Osteocyte (in vitro differentiated cells): ENCODE measurements around the gene CXCR1. TPM values are rescaled to one million over a fixed set of nuclear protein-coding genes. Genes with fewer than 3 reads are reported as not detected.
"Not testable (repeated sequence)": the region's sequence is repeated elsewhere in the genome, so short reads cannot be mapped to it uniquely, and the experiment has no call there.

Experiments
- DNase-seq: peaks from one replicate; pipeline ENCODE4 v3.0.0; 2021; ENCODE audit warnings: mixed read lengths; ENCODE audit not compliant: unreplicated experiment; ENCODE audit errors: extremely low spot score
- H3K27ac Mint-ChIP-seq: one replicate; pipeline ENCODE4 v1.8.0; 2021; ENCODE audit warnings: mild to moderate bottlenecking, mixed read lengths; ENCODE audit not compliant: unreplicated experiment
- H3K27me3 Mint-ChIP-seq: one replicate; pipeline ENCODE4 v1.8.0; 2021; ENCODE audit warnings: mixed read lengths; ENCODE audit not compliant: unreplicated experiment
- H3K36me3 Mint-ChIP-seq: one replicate; pipeline ENCODE4 v1.8.0; 2021; ENCODE audit warnings: mixed read lengths; ENCODE audit not compliant: unreplicated experiment
- H3K4me1 Mint-ChIP-seq: one replicate; pipeline ENCODE4 v1.8.0; 2021; ENCODE audit warnings: mixed read lengths; ENCODE audit not compliant: unreplicated experiment
- H3K4me3 Mint-ChIP-seq: one replicate; pipeline ENCODE4 v1.8.0; 2021; ENCODE audit warnings: mild to moderate bottlenecking, moderate library complexity, mixed read lengths; ENCODE audit not compliant: unreplicated experiment
- H3K9me3 Mint-ChIP-seq: one replicate; pipeline ENCODE4 v1.8.0; 2021; ENCODE audit warnings: mixed read lengths; ENCODE audit not compliant: unreplicated experiment
- CTCF ChIP-seq: fragments of 200-600 bp; sonication (generic); IDR thresholded peaks from 2 replicates; pipeline ENCODE4 v1.5.0; 2021; ENCODE audit warnings: antibody characterized with exemption, mild to moderate bottlenecking, moderate library complexity
- total RNA-seq: library from RNA; stranded (reverse); gene quantifications from 2 replicates; pipeline ENCODE4 v1.2.1, GENCODE V29; 2021

Gene CXCR1
- total RNA-seq, 1 donor from 2014 or later = not detected

DNA sequence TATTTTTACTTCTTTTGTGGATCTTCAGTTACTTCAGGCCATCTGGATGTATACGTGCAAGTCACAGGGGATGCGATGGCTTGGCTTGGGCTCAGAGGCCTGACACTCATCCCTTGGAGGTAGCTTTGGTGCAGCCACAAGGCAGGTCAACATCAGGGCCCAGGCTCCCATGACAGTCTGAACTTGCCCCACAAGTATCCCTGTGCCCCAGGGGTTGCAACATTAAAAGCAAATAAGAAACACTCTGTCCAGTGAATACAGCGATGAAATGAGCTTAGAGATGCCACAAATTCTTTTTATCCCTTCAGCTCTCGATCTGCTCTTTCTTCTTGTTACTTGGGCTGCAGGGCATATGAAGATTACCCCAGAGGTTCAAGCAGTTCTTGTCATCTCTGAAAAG is 13.0 kb upstream of the CXCR1 start:
- Mint-ChIP-seq H3K4me1 (no peaks in the 10 kb centered on the region), H3K36me3 (no peaks in the 10 kb centered on the region), H3K4me3 (no peak overlapping the region), H3K27me3 (peaks cover 29% of the 10 kb centered on the region), H3K27ac (no peak overlapping the region), H3K9me3 (no peaks in the 10 kb centered on the region)
- DNase-seq = no peak
- no peak for TF ChIP-seq CTCF

DNA sequence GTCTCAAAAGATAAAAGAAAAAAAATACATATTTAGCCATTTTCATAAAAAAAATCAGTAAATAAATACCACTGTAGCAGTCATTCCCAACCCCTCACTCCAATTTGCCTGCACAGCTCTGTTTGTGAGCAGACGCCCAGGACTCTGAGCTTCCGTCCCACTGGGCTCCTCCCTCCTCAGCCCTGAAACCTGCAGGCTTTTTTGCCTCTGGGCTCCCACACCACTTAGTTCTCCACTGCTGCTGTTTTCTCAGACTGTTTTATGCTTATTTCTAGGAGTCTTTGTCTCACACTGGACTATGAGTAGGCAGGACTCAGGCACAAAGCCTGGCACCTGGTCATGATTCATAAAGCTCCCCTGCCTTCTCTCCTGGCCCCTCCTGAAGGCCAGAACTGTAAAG is 6.1 kb upstream of the CXCR1 start:
- H3K36me3 Mint-ChIP-seq = no peaks in the 10 kb centered on the region
- peaks cover 37% of the 10 kb centered on the region for H3K27me3 Mint-ChIP-seq
- DNase-seq = no peak
- no peak overlapping the region for H3K27ac Mint-ChIP-seq
- no peak for TF ChIP-seq CTCF
- no peaks in the 10 kb centered on the region for H3K9me3 Mint-ChIP-seq
- no peak overlapping the region for H3K4me3 Mint-ChIP-seq
- no peaks in the 10 kb centered on the region for H3K4me1 Mint-ChIP-seq

DNA sequence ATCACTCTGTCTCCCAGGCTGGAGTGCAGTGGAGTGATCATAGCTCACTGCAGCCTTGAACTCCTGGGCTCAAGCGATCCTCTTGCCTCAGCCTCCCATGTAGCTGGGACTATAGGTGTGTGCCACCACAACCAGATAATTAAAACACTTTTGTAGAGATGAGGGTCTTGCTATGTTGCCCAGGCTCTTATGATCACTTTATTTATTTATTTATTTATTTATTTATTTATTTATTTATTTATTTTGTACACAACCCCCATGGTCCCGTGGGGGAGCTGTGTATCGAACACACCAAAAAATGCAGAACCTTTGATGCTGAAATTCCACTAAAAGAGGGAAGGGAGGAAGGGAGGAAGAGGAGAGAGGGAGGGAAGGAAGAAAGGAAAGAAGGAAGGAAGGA is 5.0 kb upstream of the CXCR1 start:
- H3K9me3 Mint-ChIP-seq, H3K27ac Mint-ChIP-seq, DNase-seq, H3K4me3 Mint-ChIP-seq, H3K4me1 Mint-ChIP-seq, H3K36me3 Mint-ChIP-seq: not testable (repeated sequence)
- H3K27me3 Mint-ChIP-seq = peaks cover 44% of the 10 kb centered on the region

DNA sequence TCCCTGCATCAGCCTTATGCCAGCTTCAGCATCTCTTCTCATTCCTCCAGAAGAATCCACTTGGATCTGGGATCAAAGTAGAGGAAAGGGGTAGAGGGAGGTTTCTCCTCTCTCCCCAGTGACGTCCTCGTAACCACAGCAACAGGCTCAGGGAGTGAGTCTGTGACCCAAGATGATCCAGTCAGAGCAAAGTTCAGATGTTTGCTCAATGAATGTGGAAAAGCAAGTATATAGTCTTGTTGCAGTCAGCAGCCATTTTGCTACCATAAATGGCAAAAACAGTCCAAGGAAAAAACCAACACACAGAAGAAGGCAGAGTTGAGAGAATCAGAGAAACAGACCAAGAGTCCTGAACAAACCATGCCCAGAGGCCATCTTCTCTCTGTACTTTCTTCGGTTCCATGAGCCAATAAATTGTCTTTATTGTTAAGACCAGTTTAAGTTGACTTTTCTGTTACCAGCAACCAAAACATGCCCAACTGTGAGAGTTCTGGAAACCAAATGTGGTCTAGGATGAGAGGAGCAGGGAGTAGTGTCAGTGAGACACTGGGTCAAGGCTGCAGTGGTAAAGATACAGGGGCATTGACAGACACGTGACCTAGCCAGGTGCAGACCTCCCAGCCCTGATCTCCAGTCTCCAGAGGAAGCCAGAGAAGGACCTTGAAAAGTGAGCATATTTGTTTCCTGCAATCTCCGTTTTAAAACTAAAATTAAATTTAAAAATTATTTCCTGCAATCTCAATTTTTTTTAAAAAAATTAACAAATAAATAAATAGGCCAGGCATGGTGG is 3.2 kb upstream of the CXCR1 start:
- Mint-ChIP-seq H3K4me3 (no peak overlapping the region), H3K4me1 (no peaks in the 10 kb centered on the region), H3K27me3 (peaks cover 56% of the 10 kb centered on the region), H3K9me3 (no peaks in the 10 kb centered on the region), H3K27ac (no peak overlapping the region), H3K36me3 (peaks cover 2% of the 10 kb centered on the region)
- no peak for DNase-seq
- TF ChIP-seq CTCF = no peak

- peak; percentile 61 for TF ChIP-seq CTCF
- H3K27ac Mint-ChIP-seq = no peak overlapping the region
- no peak for DNase-seq
Observed at GRCh38 chr2:218168635-218169462, 2.1 kb upstream of the CXCR1 start.

More at GRCh38 chr2:218168635-218169462, 2.1 kb upstream of the CXCR1 start:
- H3K9me3 Mint-ChIP-seq = no peaks in the 10 kb centered on the region
- peaks cover 66% of the 10 kb centered on the region for H3K27me3 Mint-ChIP-seq
- no peaks in the 10 kb centered on the region for H3K4me1 Mint-ChIP-seq
- H3K36me3 Mint-ChIP-seq = peaks cover 2% of the 10 kb centered on the region
- no peak overlapping the region for H3K4me3 Mint-ChIP-seq
